Astrocyte (in vitro differentiated cells and primary cell): ENCODE results near the gene SEMA6D.

Experiments
- EZH2 ChIP-seq: IDR thresholded peaks from 2 replicates; pipeline ENCODE4 v1.6.1; 2012; ENCODE audit warnings: mild to moderate bottlenecking, low read length, inconsistent platforms; ENCODE audit not compliant: insufficient read depth
- TF ChIP-seq, protein P1 (sequence below): IDR thresholded peaks from 2 replicates; pipeline ENCODE4 v1.5.1; 2011; ENCODE audit warnings: low read depth, mild to moderate bottlenecking, inconsistent platforms, low read length, moderate library complexity; ENCODE audit not compliant: insufficient read depth

DNA sequence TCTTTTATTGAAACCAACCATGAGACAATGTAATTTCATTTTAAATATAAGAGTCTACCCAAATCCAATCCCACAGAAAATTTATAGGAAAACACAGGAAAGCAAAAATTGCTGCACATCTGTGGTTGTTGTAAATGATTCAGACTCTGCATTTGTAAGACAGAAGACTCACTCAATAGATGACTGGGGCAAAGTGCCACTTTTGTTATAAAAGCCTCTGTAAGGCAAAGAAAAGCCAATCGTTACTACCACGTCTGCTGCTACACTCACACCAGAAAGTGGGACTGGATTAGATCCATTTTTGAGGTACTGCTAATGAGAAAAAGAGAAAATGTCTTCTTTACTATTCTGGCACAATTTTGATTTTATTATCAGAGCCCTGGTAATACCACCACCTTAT lies 74.9 kb downstream of the SEMA6D start:
- TF ChIP-seq, protein P1, sequence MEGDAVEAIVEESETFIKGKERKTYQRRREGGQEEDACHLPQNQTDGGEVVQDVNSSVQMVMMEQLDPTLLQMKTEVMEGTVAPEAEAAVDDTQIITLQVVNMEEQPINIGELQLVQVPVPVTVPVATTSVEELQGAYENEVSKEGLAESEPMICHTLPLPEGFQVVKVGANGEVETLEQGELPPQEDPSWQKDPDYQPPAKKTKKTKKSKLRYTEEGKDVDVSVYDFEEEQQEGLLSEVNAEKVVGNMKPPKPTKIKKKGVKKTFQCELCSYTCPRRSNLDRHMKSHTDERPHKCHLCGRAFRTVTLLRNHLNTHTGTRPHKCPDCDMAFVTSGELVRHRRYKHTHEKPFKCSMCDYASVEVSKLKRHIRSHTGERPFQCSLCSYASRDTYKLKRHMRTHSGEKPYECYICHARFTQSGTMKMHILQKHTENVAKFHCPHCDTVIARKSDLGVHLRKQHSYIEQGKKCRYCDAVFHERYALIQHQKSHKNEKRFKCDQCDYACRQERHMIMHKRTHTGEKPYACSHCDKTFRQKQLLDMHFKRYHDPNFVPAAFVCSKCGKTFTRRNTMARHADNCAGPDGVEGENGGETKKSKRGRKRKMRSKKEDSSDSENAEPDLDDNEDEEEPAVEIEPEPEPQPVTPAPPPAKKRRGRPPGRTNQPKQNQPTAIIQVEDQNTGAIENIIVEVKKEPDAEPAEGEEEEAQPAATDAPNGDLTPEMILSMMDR, result no peak
- TF ChIP-seq EZH2, result no peak
